Stomach smooth muscle (tissue), 2 donors: ENCODE measurements around the gene PTBP2.

Experiments used
- H3K27ac ChIP-seq: one replicate; pipeline ENCODE4 v1.7.0; 2013; ENCODE audit warnings: mild to moderate bottlenecking, low read length, inconsistent platforms
- H3K27me3 ChIP-seq, 2 donors: one replicate each; pipeline ENCODE4 v1.7.0; 2013; ENCODE audit warnings: low read length in 2 of 2; ENCODE audit not compliant: insufficient read depth in 2 of 2, control insufficient read depth in 1 of 2
- H3K36me3 ChIP-seq, 2 donors: one replicate each; pipeline ENCODE4 v1.7.0; 2013; ENCODE audit warnings: low read length in 2 of 2; ENCODE audit not compliant: control insufficient read depth in 2 of 2, insufficient read depth in 2 of 2
- H3K4me1 ChIP-seq: one replicate; pipeline ENCODE4 v1.7.0; 2013; ENCODE audit warnings: low read length; ENCODE audit not compliant: control insufficient read depth, insufficient read depth
- H3K4me3 ChIP-seq, 2 donors: one replicate each; pipeline ENCODE4 v1.7.0; 2013; ENCODE audit warnings: low read length in 2 of 2
- H3K9ac ChIP-seq, 2 donors: one replicate each; pipeline ENCODE4 v1.7.0; 2013; ENCODE audit warnings: low read length in 2 of 2, mild to moderate bottlenecking in 1 of 2
- H3K9me3 ChIP-seq, 2 donors: one replicate each; pipeline ENCODE4 v1.7.0; 2013; ENCODE audit warnings: low read length in 2 of 2; ENCODE audit not compliant: control insufficient read depth in 2 of 2
- donor health status: healthy.
- donor health status: Pancreatic carcinoma.

Gene PTBP2

GRCh38 chr1:96721416-96722160, at the start of gene PTBP2:
PTBP2 (plus strand) TSS chr1:96721784; CDS start chr1:96721865, 81 bp downstream.
- Histone ChIP-seq H3K4me3 (peak within 1 kb of the TSS; percentile 72 to 99), H3K4me1 (no peaks in the 10 kb centered on the region), H3K9me3 (no peaks in the 10 kb centered on the region), H3K27me3 (no peaks in the 10 kb centered on the region), H3K27ac (peak within 1 kb of the TSS; percentile 94), H3K9ac (peak within 1 kb of the TSS; percentile 58 to 91), H3K36me3 (no peaks in the 10 kb centered on the region)

- H3K4me1 ChIP-seq = no peaks in the 10 kb centered on the region
- H3K36me3 ChIP-seq = no peaks in the 10 kb centered on the region
- H3K4me3 ChIP-seq = no peak overlapping the region
- peaks cover 5 to 7% of the 10 kb centered on the region in 2 donors for H3K9me3 ChIP-seq
- no peak overlapping the region for H3K9ac ChIP-seq
- no peaks in the 10 kb centered on the region for H3K27me3 ChIP-seq
- no peak overlapping the region for H3K27ac ChIP-seq
Observed at GRCh38 chr1:96674915-96675314, 46.7 kb upstream of the PTBP2 start.

- Histone ChIP-seq H3K4me3 (no peak overlapping the region), H3K9me3 (no peaks in the 10 kb centered on the region), H3K9ac (no peak overlapping the region), H3K27me3 (no peaks in the 10 kb centered on the region), H3K27ac (no peak overlapping the region), H3K36me3 (no peaks in the 10 kb centered on the region), H3K4me1 (no peaks in the 10 kb centered on the region)
Observed at GRCh38 chr1:96682056-96682455, 39.5 kb upstream of the PTBP2 start.

- Histone ChIP-seq H3K36me3 (no peaks in the 10 kb centered on the region), H3K4me3 (no peak overlapping the region), H3K9me3 (no peaks in the 10 kb centered on the region), H3K27me3 (no peaks in the 10 kb centered on the region), H3K9ac (no peak overlapping the region), H3K27ac (no peak overlapping the region), H3K4me1 (no peaks in the 10 kb centered on the region)
Observed at GRCh38 chr1:96683931-96684330, 37.7 kb upstream of the PTBP2 start.

GRCh38 chr1:96684744-96685143, 36.8 kb upstream of the PTBP2 start:
- Histone ChIP-seq H3K9ac (no peak overlapping the region), H3K27ac (no peak overlapping the region)

GRCh38 chr1:96688767-96689166, 32.8 kb upstream of the PTBP2 start:
- no peak overlapping the region for H3K4me3 ChIP-seq
- no peaks in the 10 kb centered on the region for H3K36me3 ChIP-seq
- no peaks in the 10 kb centered on the region for H3K4me1 ChIP-seq
- H3K9me3 ChIP-seq = peaks cover 0 to 3% of the 10 kb centered on the region in 2 donors
- H3K9ac ChIP-seq = no peak overlapping the region
- H3K27ac ChIP-seq = no peak overlapping the region
- no peaks in the 10 kb centered on the region for H3K27me3 ChIP-seq

More at GRCh38 chr1:96684744-96685143, 36.8 kb upstream of the PTBP2 start:
- H3K4me1 ChIP-seq = no peaks in the 10 kb centered on the region
- no peaks in the 10 kb centered on the region for H3K27me3 ChIP-seq
- H3K36me3 ChIP-seq = no peaks in the 10 kb centered on the region
- H3K4me3 ChIP-seq = no peak overlapping the region
- H3K9me3 ChIP-seq = no peaks in the 10 kb centered on the region

GRCh38 chr1:96695954-96696353, 25.6 kb upstream of the PTBP2 start:
- H3K9me3 ChIP-seq = peaks cover 0 to 3% of the 10 kb centered on the region in 2 donors
- no peak overlapping the region for H3K27ac ChIP-seq
- no peaks in the 10 kb centered on the region for H3K36me3 ChIP-seq
- H3K27me3 ChIP-seq = no peaks in the 10 kb centered on the region
- no peak overlapping the region for H3K4me3 ChIP-seq
- no peak overlapping the region for H3K9ac ChIP-seq
- no peaks in the 10 kb centered on the region for H3K4me1 ChIP-seq

- H3K27ac ChIP-seq = no peak overlapping the region
Observed at GRCh38 chr1:96698342-96698983, 23.1 kb upstream of the PTBP2 start.

GRCh38 chr1:96703186-96703585, 18.4 kb upstream of the PTBP2 start:
- H3K27me3 ChIP-seq = no peaks in the 10 kb centered on the region
- H3K4me1 ChIP-seq = no peaks in the 10 kb centered on the region
- H3K9ac ChIP-seq = no peak overlapping the region
- no peaks in the 10 kb centered on the region for H3K9me3 ChIP-seq
- no peak overlapping the region for H3K27ac ChIP-seq
- no peaks in the 10 kb centered on the region for H3K36me3 ChIP-seq
- no peak overlapping the region for H3K4me3 ChIP-seq

More at GRCh38 chr1:96698342-96698983, 23.1 kb upstream of the PTBP2 start:
- Histone ChIP-seq H3K9ac (no peak overlapping the region), H3K4me1 (no peaks in the 10 kb centered on the region), H3K4me3 (no peak overlapping the region), H3K36me3 (no peaks in the 10 kb centered on the region), H3K27me3 (no peaks in the 10 kb centered on the region), H3K9me3 (no peaks in the 10 kb centered on the region)

GRCh38 chr1:96707023-96707422, 14.6 kb upstream of the PTBP2 start:
- H3K27me3 ChIP-seq = no peaks in the 10 kb centered on the region
- no peaks in the 10 kb centered on the region for H3K4me1 ChIP-seq
- no peaks in the 10 kb centered on the region for H3K36me3 ChIP-seq
- no peak overlapping the region for H3K27ac ChIP-seq
- no peaks in the 10 kb centered on the region for H3K9me3 ChIP-seq
- H3K4me3 ChIP-seq = no peak overlapping the region
- H3K9ac ChIP-seq = no peak overlapping the region

GRCh38 chr1:96708482-96708881, 13.1 kb upstream of the PTBP2 start:
- H3K4me3 ChIP-seq = no peak overlapping the region
- no peak overlapping the region for H3K27ac ChIP-seq
- H3K27me3 ChIP-seq = no peaks in the 10 kb centered on the region
- no peaks in the 10 kb centered on the region for H3K36me3 ChIP-seq
- H3K9ac ChIP-seq = no peak overlapping the region
- no peaks in the 10 kb centered on the region for H3K9me3 ChIP-seq
- no peaks in the 10 kb centered on the region for H3K4me1 ChIP-seq
